MG63 (cell line): ENCODE results near the gene DNAJC10. TPM values are rescaled to one million over a fixed set of nuclear protein-coding genes. Genes with fewer than 3 reads are reported as not detected.
"Not testable (repeated sequence)": the region's sequence is repeated elsewhere in the genome, so short reads cannot be mapped to it uniquely, and the experiment has no call there.

ENCODE experiments used
- DNase-seq: peaks from one replicate; pipeline ENCODE4 v3.0.0-alpha.2; 2020
- H3K27me3 ChIP-seq: fragments of 250-450 bp; sonication (Bioruptor Pico); 2 replicates; pipeline ENCODE4 v1.5.1; 2020; ENCODE audit warnings: mild to moderate bottlenecking, moderate library complexity
- H3K36me3 ChIP-seq: fragments of 250-450 bp; sonication (Bioruptor Pico); 2 replicates; pipeline ENCODE4 v1.5.1; 2020; ENCODE audit warnings: mild to moderate bottlenecking, moderate library complexity
- H3K4me3 ChIP-seq: fragments of 250-450 bp; sonication (Bioruptor Pico); 2 replicates; pipeline ENCODE4 v1.5.1; 2020; ENCODE audit warnings: mild to moderate bottlenecking, moderate library complexity
- H3K9me3 ChIP-seq: fragments of 250-450 bp; sonication (Bioruptor Pico); 2 replicates; pipeline ENCODE4 v1.5.1; 2020; ENCODE audit warnings: mild to moderate bottlenecking, moderate library complexity
- total RNA-seq: library from RNA; depleted of rRNA; stranded (reverse); fragments of >200 nt; shearing (Covaris generic); gene quantifications from 2 replicates; pipeline ENCODE4 v1.2.3, GENCODE V29; 2014; ENCODE audit warnings: low replicate concordance; rRNA removed

The DNAJC10 gene, protein sequence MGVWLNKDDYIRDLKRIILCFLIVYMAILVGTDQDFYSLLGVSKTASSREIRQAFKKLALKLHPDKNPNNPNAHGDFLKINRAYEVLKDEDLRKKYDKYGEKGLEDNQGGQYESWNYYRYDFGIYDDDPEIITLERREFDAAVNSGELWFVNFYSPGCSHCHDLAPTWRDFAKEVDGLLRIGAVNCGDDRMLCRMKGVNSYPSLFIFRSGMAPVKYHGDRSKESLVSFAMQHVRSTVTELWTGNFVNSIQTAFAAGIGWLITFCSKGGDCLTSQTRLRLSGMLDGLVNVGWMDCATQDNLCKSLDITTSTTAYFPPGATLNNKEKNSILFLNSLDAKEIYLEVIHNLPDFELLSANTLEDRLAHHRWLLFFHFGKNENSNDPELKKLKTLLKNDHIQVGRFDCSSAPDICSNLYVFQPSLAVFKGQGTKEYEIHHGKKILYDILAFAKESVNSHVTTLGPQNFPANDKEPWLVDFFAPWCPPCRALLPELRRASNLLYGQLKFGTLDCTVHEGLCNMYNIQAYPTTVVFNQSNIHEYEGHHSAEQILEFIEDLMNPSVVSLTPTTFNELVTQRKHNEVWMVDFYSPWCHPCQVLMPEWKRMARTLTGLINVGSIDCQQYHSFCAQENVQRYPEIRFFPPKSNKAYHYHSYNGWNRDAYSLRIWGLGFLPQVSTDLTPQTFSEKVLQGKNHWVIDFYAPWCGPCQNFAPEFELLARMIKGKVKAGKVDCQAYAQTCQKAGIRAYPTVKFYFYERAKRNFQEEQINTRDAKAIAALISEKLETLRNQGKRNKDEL
- 84.5 and 86.0 TPM in 2 replicates for total RNA-seq

- Histone ChIP-seq H3K9me3 (no peaks in the 10 kb centered on the region), H3K36me3 (peaks cover 21% of the 10 kb centered on the region), H3K27me3 (no peaks in the 10 kb centered on the region), H3K4me3 (peak within 1 kb of the TSS; percentile 97)
- DNase-seq: peak; percentile 95
Observed at GRCh38 chr2:182715892-182716649, at the start of gene DNAJC10. DNAJC10 (plus strand) TSS chr2:182716257; CDS start chr2:182718087, 1,830 bp downstream.

GRCh38 chr2:182666674-182667314, 49.3 kb upstream of the DNAJC10 start:
- DNase-seq: no peak
- no peak overlapping the region for H3K4me3 ChIP-seq
- no peaks in the 10 kb centered on the region for H3K36me3 ChIP-seq
- H3K9me3 ChIP-seq: no peaks in the 10 kb centered on the region
- H3K27me3 ChIP-seq: no peaks in the 10 kb centered on the region

- Histone ChIP-seq H3K9me3 (no peaks in the 10 kb centered on the region), H3K27me3 (no peaks in the 10 kb centered on the region), H3K36me3 (no peaks in the 10 kb centered on the region), H3K4me3 (no peak overlapping the region)
- DNase-seq: no peak
Observed at GRCh38 chr2:182667315-182667695, 48.8 kb upstream of the DNAJC10 start.

GRCh38 chr2:182668671-182669070, 47.4 kb upstream of the DNAJC10 start:
- H3K36me3 ChIP-seq: no peaks in the 10 kb centered on the region
- H3K4me3 ChIP-seq: no peak overlapping the region
- no peaks in the 10 kb centered on the region for H3K9me3 ChIP-seq
- no peak for DNase-seq
- H3K27me3 ChIP-seq: no peaks in the 10 kb centered on the region

- peak; percentile 15 for DNase-seq
- no peaks in the 10 kb centered on the region for H3K9me3 ChIP-seq
- H3K27me3 ChIP-seq: no peaks in the 10 kb centered on the region
- no peaks in the 10 kb centered on the region for H3K36me3 ChIP-seq
- no peak overlapping the region for H3K4me3 ChIP-seq
Observed at GRCh38 chr2:182672466-182673165, 43.4 kb upstream of the DNAJC10 start.

GRCh38 chr2:182680837-182681236, 35.2 kb upstream of the DNAJC10 start:
- no peaks in the 10 kb centered on the region for H3K36me3 ChIP-seq
- no peak overlapping the region for H3K4me3 ChIP-seq
- no peak for DNase-seq
- H3K27me3 ChIP-seq: no peaks in the 10 kb centered on the region
- H3K9me3 ChIP-seq: no peaks in the 10 kb centered on the region

- H3K4me3 ChIP-seq: no peak overlapping the region
- DNase-seq: no peak
Observed at GRCh38 chr2:182682210-182682609, 33.8 kb upstream of the DNAJC10 start.

GRCh38 chr2:182685559-182685958, 30.5 kb upstream of the DNAJC10 start:
- no peaks in the 10 kb centered on the region for H3K9me3 ChIP-seq
- no peak for DNase-seq
- no peak overlapping the region for H3K4me3 ChIP-seq
- no peaks in the 10 kb centered on the region for H3K27me3 ChIP-seq
- no peaks in the 10 kb centered on the region for H3K36me3 ChIP-seq

More at GRCh38 chr2:182682210-182682609, 33.8 kb upstream of the DNAJC10 start:
- no peaks in the 10 kb centered on the region for H3K36me3 ChIP-seq
- no peaks in the 10 kb centered on the region for H3K9me3 ChIP-seq
- no peaks in the 10 kb centered on the region for H3K27me3 ChIP-seq

DNA sequence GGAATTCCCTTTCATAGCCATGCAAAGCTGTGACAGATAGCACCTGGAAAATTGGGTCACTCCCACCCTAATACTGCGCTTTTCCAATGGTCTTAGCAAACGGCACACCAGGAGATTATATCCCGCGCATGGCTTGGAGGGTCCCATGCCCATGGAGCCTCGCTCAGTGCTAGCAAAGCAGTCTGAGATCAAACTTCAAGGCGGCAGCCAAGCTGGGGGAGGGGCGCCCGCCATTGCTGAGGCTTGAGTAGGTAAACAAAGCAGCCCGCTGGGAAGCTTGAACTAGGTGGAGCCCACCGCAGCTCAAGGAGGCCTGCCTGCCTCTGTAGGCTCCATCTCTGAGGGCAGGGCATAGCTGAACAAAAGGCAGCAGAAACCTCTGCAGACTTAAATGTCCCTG, 29.3 kb upstream of the DNAJC10 start:
- not testable (repeated sequence) for H3K36me3 ChIP-seq, H3K27me3 ChIP-seq, H3K4me3 ChIP-seq, H3K9me3 ChIP-seq, DNase-seq

DNA sequence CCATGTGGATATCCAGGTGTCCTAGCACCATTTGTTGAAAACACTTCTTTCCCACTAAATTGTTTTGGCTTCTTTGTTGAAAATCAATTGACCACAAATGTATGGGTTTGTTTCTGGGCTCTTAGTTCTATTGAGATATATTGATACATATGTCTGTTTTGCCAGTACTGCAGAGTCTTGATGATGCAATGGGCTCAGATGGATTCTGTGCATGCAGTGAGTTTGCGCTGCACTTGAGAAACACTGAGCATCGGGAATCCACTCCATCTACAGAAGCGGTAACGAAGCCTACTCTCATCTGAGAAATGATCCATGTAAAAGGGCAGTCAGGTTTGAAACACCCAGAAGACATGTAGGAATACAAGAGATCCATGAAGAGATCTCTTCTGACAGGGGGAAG, 21.9 kb upstream of the DNAJC10 start:
- H3K27me3 ChIP-seq: no peaks in the 10 kb centered on the region
- no peak overlapping the region for H3K4me3 ChIP-seq
- H3K36me3 ChIP-seq: no peaks in the 10 kb centered on the region
- DNase-seq: no peak
- no peaks in the 10 kb centered on the region for H3K9me3 ChIP-seq

DNA sequence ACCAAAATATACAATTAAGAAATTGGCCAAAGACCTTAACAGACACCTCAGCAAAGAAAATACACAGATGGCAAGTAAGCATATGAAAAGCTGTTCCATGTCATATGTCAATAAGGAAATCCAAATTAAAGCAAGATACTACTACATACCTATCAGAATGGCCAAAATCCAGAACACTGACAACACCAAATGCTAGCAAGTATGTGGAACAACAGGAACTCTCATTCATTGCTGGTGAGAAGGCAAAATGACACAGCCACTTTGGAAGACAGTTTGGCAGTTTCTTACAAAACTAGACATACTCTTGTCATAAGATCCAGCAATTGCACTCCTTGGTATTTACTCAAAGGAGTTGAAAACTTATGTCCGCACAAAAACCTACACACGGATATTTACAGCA, 20.3 kb upstream of the DNAJC10 start:
- H3K4me3 ChIP-seq: no peak overlapping the region
- no peaks in the 10 kb centered on the region for H3K27me3 ChIP-seq
- no peak for DNase-seq
- no peaks in the 10 kb centered on the region for H3K36me3 ChIP-seq
- H3K9me3 ChIP-seq: no peaks in the 10 kb centered on the region

GRCh38 chr2:182698671-182699070, 17.4 kb upstream of the DNAJC10 start:
- DNase-seq: no peak
- no peaks in the 10 kb centered on the region for H3K9me3 ChIP-seq
- no peak overlapping the region for H3K4me3 ChIP-seq
- no peaks in the 10 kb centered on the region for H3K36me3 ChIP-seq
- H3K27me3 ChIP-seq: no peaks in the 10 kb centered on the region

DNA sequence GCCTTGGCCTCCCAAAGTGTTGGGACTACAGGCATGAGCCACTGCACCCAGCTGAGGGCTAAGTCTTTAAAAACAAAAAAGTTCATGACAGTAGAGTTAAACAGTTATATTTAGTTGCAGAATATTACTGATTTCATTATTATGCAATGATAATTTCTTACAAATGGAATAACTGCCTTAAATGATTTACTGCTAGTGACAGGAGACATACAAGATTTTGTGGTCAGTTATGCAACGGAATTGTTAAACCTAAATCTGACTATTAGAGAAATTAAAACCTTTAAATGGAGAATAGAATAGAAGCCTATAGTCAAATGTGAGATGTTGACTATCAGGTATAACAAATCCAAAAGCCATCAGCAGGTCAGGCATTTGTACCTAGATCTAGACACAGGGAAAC, 10.3 kb upstream of the DNAJC10 start:
- DNase-seq: no peak
- H3K27me3 ChIP-seq: no peaks in the 10 kb centered on the region
- H3K9me3 ChIP-seq: no peaks in the 10 kb centered on the region; the same call in 1 of the 2 replicates
- H3K36me3 ChIP-seq: no peaks in the 10 kb centered on the region
- no peak overlapping the region for H3K4me3 ChIP-seq

GRCh38 chr2:182706751-182707150, 9.3 kb upstream of the DNAJC10 start:
- Histone ChIP-seq H3K9me3 (no peaks in the 10 kb centered on the region; the same call in 1 of the 2 replicates), H3K27me3 (no peaks in the 10 kb centered on the region), H3K36me3 (no peaks in the 10 kb centered on the region), H3K4me3 (no peak overlapping the region)
- no peak for DNase-seq

GRCh38 chr2:182713601-182714000, 2.5 kb upstream of the DNAJC10 start:
- no peak overlapping the region for H3K4me3 ChIP-seq
- H3K27me3 ChIP-seq: no peaks in the 10 kb centered on the region
- no peak for DNase-seq
- peaks cover 9% of the 10 kb centered on the region for H3K36me3 ChIP-seq
- no peaks in the 10 kb centered on the region for H3K9me3 ChIP-seq
